HepG2 (cell line): ENCODE results near the gene TTC6. TPM values are rescaled to one million over a fixed set of nuclear protein-coding genes. Genes with fewer than 3 reads are reported as not detected.

Experiments
- ATAC-seq: fragments of 200-7000 bp; cut with Tn5 transposase; 3 replicates; pipeline ENCODE4 v1.9.1; 2020; ENCODE audit warnings: mild to moderate bottlenecking, moderate library complexity
- BruUV-seq: library from RNA; stranded (reverse); fragments of 400-500 nt; replicated peaks from 2 replicates; lab custom pipeline; 2021; lab: Mats Ljungman, UMichigan
- CTCF ChIA-PET: fragments of 300-600 bp; formaldehyde crosslinking; extraction: SDS; loops from one replicate; lab custom pipeline; 2021; ENCODE audit warnings: low total read pairs, inconsistent platforms, low intra/inter-chr PET ratio; lab: Yijun Ruan, JAX
- POLR2A ChIA-PET: fragments of 350-600 bp; sonication (Branson Sonifier 250); formaldehyde crosslinking; loops from one replicate; lab custom pipeline; 2020; ENCODE audit warnings: antibody characterized with exemption, inconsistent platforms; lab: Yijun Ruan, JAX
- DNase-seq: peaks from one replicate; pipeline ENCODE4 v3.0.0-alpha.2; 2015; ENCODE audit warnings: low spot score
- FAIRE-seq: peaks from 3 replicates; lab custom pipeline; 2011; peaks lifted over from hg19 to GRCh38; lab: Jason Lieb, UNC
- H2AFZ ChIP-seq: one replicate; pipeline ENCODE4 v1.6.1; 2011; ENCODE audit warnings: low read length, inconsistent platforms
- H3K27ac ChIP-seq: fragments of 300-600 bp; 3 replicates; pipeline ENCODE4 v1.8.0; 2011; ENCODE audit warnings: mixed run types, mild to moderate bottlenecking, mixed read lengths, low read length, inconsistent platforms; ENCODE audit not compliant: insufficient read depth; ENCODE audit errors: extremely low read length
- H3K27me3 ChIP-seq, 2 experiments: fragments of 200-600 bp in 1 of 2; 2 replicates in 1 of 2; 3 replicates in 1 of 2; pipeline versions ENCODE4 v1.6.0 to v1.8.0; 2011; ENCODE audit warnings: low read length in 2 of 2, mild to moderate bottlenecking in 2 of 2, moderate library complexity in 2 of 2, inconsistent platforms in 1 of 2; ENCODE audit not compliant: insufficient read depth in 2 of 2, control insufficient read depth in 1 of 2
- H3K36me3 ChIP-seq, 2 experiments: fragments of 200-600 bp in 1 of 2; replicated peaks in 1 of 2; 2 replicates in 1 of 2; 3 replicates in 1 of 2; pipeline versions ENCODE4 v1.5.1 to v1.8.0; 2011; ENCODE audit warnings: low read length in 2 of 2, inconsistent platforms in 1 of 2; ENCODE audit not compliant: insufficient read depth in 2 of 2, control insufficient read depth in 1 of 2
- H3K4me1 ChIP-seq: 2 replicates; pipeline ENCODE4 v1.5.1; 2012; ENCODE audit warnings: low read length, inconsistent platforms; ENCODE audit not compliant: insufficient read depth
- H3K4me2 ChIP-seq: 2 replicates; pipeline ENCODE4 v1.6.0; 2011; ENCODE audit warnings: low read depth, low read length, inconsistent platforms
- H3K4me3 ChIP-seq, 3 experiments: fragments of 200-600 bp in 1 of 3; sonication (generic), shearing (Covaris generic) in 1 of 3; replicated peaks in 1 of 3; 2 replicates each; pipeline ENCODE4 v1.5.1; 2011 to 2016; ENCODE audit warnings: low read length in 3 of 3, inconsistent platforms in 2 of 3, low read depth in 2 of 3, mild to moderate bottlenecking in 2 of 3, control low read depth in 1 of 3, mixed read lengths in 1 of 3; ENCODE audit not compliant: insufficient read depth in 1 of 3
- H3K79me2 ChIP-seq: one replicate; pipeline ENCODE4 v1.6.1; 2011; ENCODE audit warnings: low read length, inconsistent platforms; ENCODE audit not compliant: insufficient read depth
- H3K9ac ChIP-seq: 2 replicates; pipeline ENCODE4 v1.6.0; 2011; ENCODE audit warnings: mild to moderate bottlenecking, low read depth, low read length, inconsistent platforms; ENCODE audit not compliant: insufficient read depth
- H3K9me3 ChIP-seq: 2 replicates; pipeline ENCODE4 v1.5.1; 2012; ENCODE audit warnings: mild to moderate bottlenecking, low read length
- H4K20me1 ChIP-seq: 2 replicates; pipeline ENCODE4 v1.6.0; 2011; ENCODE audit warnings: inconsistent platforms, mild to moderate bottlenecking, low read length, moderate library complexity; ENCODE audit not compliant: insufficient read depth
- AGO2 ChIP-seq: fragments of 200-400 bp; formaldehyde crosslinking; optimal IDR thresholded peaks from 2 replicates; pipeline ENCODE3; 2017; ENCODE audit warnings: mild to moderate bottlenecking, low read depth, low read length, moderate library complexity
- BHLHE40 ChIP-seq: IDR thresholded peaks from 2 replicates; pipeline ENCODE4 v1.6.1; 2011; ENCODE audit warnings: low read length, improper control_type of control experiment
- ETV5 ChIP-seq: IDR thresholded peaks from 2 replicates; pipeline ENCODE4 v1.6.1; 2018; ENCODE audit warnings: missing biosample characterization, missing genetic modification reagents, inconsistent platforms, borderline replicate concordance
- HDAC6 ChIP-seq: fragments of 200-600 bp; sonication (generic); IDR thresholded peaks from 2 replicates; pipeline ENCODE4 v1.7.0; 2017; ENCODE audit warnings: mild to moderate bottlenecking, antibody characterized with exemption, low read length, low read depth
- KLF13 ChIP-seq: sonication (generic); formaldehyde crosslinking; IDR thresholded peaks from 2 replicates; pipeline ENCODE4 v1.4.0; 2020; ENCODE audit warnings: mild to moderate bottlenecking, missing genetic modification reagents
- MIXL1 ChIP-seq: IDR thresholded peaks from 2 replicates; pipeline ENCODE4 v1.6.1; 2016
- NCOR1 ChIP-seq: fragments of 200-600 bp; sonication (generic); IDR thresholded peaks from 2 replicates; pipeline ENCODE4 v1.7.0; 2017; ENCODE audit warnings: antibody characterized with exemption, low read length, borderline replicate concordance
- PRDM15 ChIP-seq: sonication (generic); formaldehyde crosslinking; IDR thresholded peaks from 2 replicates; pipeline ENCODE4 v1.4.0; 2020; ENCODE audit warnings: missing genetic modification reagents
- RAD21 ChIP-seq: fragments of 450-650 bp; formaldehyde crosslinking; IDR thresholded peaks from 2 replicates; pipeline ENCODE4 v1.5.0; 2020; ENCODE audit warnings: mild to moderate bottlenecking
- SAP130 ChIP-seq: IDR thresholded peaks from 2 replicates; pipeline ENCODE4 v1.6.1; 2016; ENCODE audit warnings: low read depth
- SMAD3 ChIP-seq: sonication (generic); formaldehyde crosslinking; IDR thresholded peaks from 2 replicates; pipeline ENCODE4 v1.4.0; 2020; ENCODE audit warnings: missing genetic modification reagents
- THRA ChIP-seq: sonication (generic); formaldehyde crosslinking; IDR thresholded peaks from 2 replicates; pipeline ENCODE4 v1.4.0; 2020; ENCODE audit warnings: missing genetic modification reagents, borderline replicate concordance
- TOE1 ChIP-seq: sonication (generic); formaldehyde crosslinking; IDR thresholded peaks from 2 replicates; pipeline ENCODE4 v1.4.0; 2020; ENCODE audit warnings: mild to moderate bottlenecking, missing genetic modification reagents
- YY1 ChIP-seq: IDR thresholded peaks from 2 replicates; pipeline ENCODE4 v1.6.1; 2011; ENCODE audit warnings: low read length, low read depth, moderate library complexity, mild to moderate bottlenecking; ENCODE audit not compliant: insufficient read depth, insufficient replicate concordance
- ZFP36 ChIP-seq: fragments of 150-350 bp; IDR thresholded peaks from 2 replicates; pipeline ENCODE4 v1.6.1; 2018; ENCODE audit warnings: borderline replicate concordance, low read length, low read depth; ENCODE audit not compliant: partially characterized antibody
- ZNF362 ChIP-seq: sonication (generic); formaldehyde crosslinking; IDR thresholded peaks from 2 replicates; pipeline ENCODE4 v1.4.0; 2020; ENCODE audit warnings: missing genetic modification reagents, mild to moderate bottlenecking, borderline replicate concordance
- ZNF549 ChIP-seq: sonication (generic); formaldehyde crosslinking; IDR thresholded peaks from 2 replicates; pipeline ENCODE4 v1.5.0; 2020; ENCODE audit warnings: missing genetic modification reagents
- ZSCAN29 ChIP-seq: sonication (generic); formaldehyde crosslinking; conservative IDR thresholded peaks from 2 replicates; pipeline ENCODE4 v1.4.0; 2020; ENCODE audit warnings: mild to moderate bottlenecking, missing genetic modification reagents
- WGBS: methylation state at CpG from one replicate; pipeline ENCODE4 v1.1.6; 2017; ENCODE audit warnings: low lambda C conversion rate; 5-methylcytosine and 5-hydroxymethylcytosine counted together
- in situ Hi-C: cut with HindIII; loops from 2 replicates; pipeline ENCODE4 v1.10.0; 2017; ENCODE audit warnings: low pct_unique_long_range_greater_than_20kb; ENCODE audit not compliant: extremely low pct_ligation_motif_present
- intact Hi-C: fragments of 100-400 bp; cut with micrococcal nuclease; formaldehyde crosslinking; loops from one replicate; pipeline ENCODE4 v1.10.0; 2022; ENCODE audit not compliant: unreplicated experiment
- polyA plus RNA-seq, 8 experiments: library from polyadenylated mRNA; depleted of rRNA in 3 of 8; stranded (reverse) in 7 of 8; unstranded in 1 of 8; fragments of >200 nt; fragmentation: Illumina TruSeq in 4 of 8; extraction: Trizol in 4 of 8; gene quantifications; 2 replicates each; pipeline versions ENCODE4 v1.2.1 to v1.2.3, GENCODE V29; 2011 to 2016; ENCODE audit warnings: low read depth in 4 of 8, missing spikeins in 1 of 8, mixed read lengths in 1 of 8; ENCODE audit not compliant: insufficient read depth in 1 of 8
- total RNA-seq, 5 experiments: library from RNA; depleted of rRNA; stranded (reverse); fragments of >200 nt; fragmentation: Illumina TruSeq; extraction: Trizol; gene quantifications; 2 replicates each; pipeline ENCODE4 v1.2.3, GENCODE V29; 2016; ENCODE audit warnings: low read depth in 1 of 5

Gene TTC6
- total and polyA plus RNA-seq, 2 of the 13 experiments (the other 11 are each of a cell fraction or from before 2014, with no cell fraction given): 9.3 to 27.4 TPM

GRCh38 chr14:37589715-37590427, 5.6 kb upstream of the TTC6 start:
- Histone ChIP-seq H3K9me3 (no peaks in the 10 kb centered on the region), H3K79me2 (peaks cover 63% of the 10 kb centered on the region), H2AFZ (no peak overlapping the region), H3K27me3 (no peaks in the 10 kb centered on the region; a peak in 1 of 5 replicates), H3K36me3 (peaks cover 9 to 14% of the 10 kb centered on the region in 2 experiments), H3K9ac (peak overlapping the region; percentile 88), H3K4me3 (peak overlapping the region; percentile 64 to 91 (median 72); a peak in 5 of 6 replicates), H3K4me1 (peaks cover 61% of the 10 kb centered on the region), H3K27ac (peak overlapping the region; percentile 89), H3K4me2 (peak overlapping the region; percentile 84), H4K20me1 (no peaks in the 10 kb centered on the region)
- no peak for ATAC-seq
- DNase-seq: no peak
- POLR2A ChIA-PET: interaction anchor here (0.8 to 4.2 kb wide), 12 partner anchors 12 to 352 kb away, joined by 3 to 35 read pairs (median 13); no protein-coding TSS in a partner anchor
- FAIRE-seq: no peak
- intact Hi-C loops (loop anchor here (5.0 kb wide), 3 partner anchors 108 to 248 kb away; no protein-coding TSS in a partner anchor), in situ Hi-C loops (loop anchor here (5.0 kb wide), 1 partner anchor 338 kb away; no protein-coding TSS in a partner anchor)
- CTCF ChIA-PET: no interaction called here
- 46% methylated on average over 6 of the region's 6 CpGs for WGBS
- no TSS peak for BruUV-seq
- peak; percentile 27 for TF ChIP-seq AGO2
- peak; percentile 30 for TF ChIP-seq YY1
- TF ChIP-seq THRA (CRISPR knock-in tag): 0 out of 2 replicates have a peak, but pooled peaks have one; percentile 7
- TF ChIP-seq RAD21 (CRISPR knock-in tag): no peak
- TF ChIP-seq TOE1: 0 out of 2 replicates have a peak, but pooled peaks have one; percentile 33
- no peak for TF ChIP-seq KLF13 (CRISPR knock-in tag)
- peak; percentile 47; the same call in 1 of the 2 replicates for TF ChIP-seq PRDM15 (CRISPR knock-in tag)
- TF ChIP-seq ZNF549: peak; percentile 3; the same call in 1 of the 2 replicates
- peak; percentile 33; the same call in 1 of the 2 replicates for TF ChIP-seq NCOR1
- no peak; the same call in 1 of the 2 replicates for TF ChIP-seq SMAD3
- peak; percentile 44; the same call in 1 of the 2 replicates for TF ChIP-seq ZNF362 (CRISPR knock-in tag)
- 0 out of 2 replicates have a peak, but pooled peaks have one; percentile 18 for TF ChIP-seq ZSCAN29 (CRISPR knock-in tag)
- peak; percentile 5; the same call in 1 of the 2 replicates for TF ChIP-seq SAP130 (CRISPR knock-in tag)
- TF ChIP-seq MIXL1 (CRISPR knock-in tag): 0 out of 2 replicates have a peak, but pooled peaks have one; percentile 34
- TF ChIP-seq BHLHE40: no peak
- no peak for TF ChIP-seq ETV5 (CRISPR knock-in tag)
- TF ChIP-seq HDAC6: 0 out of 2 replicates have a peak, but pooled peaks have one; percentile 50
- TF ChIP-seq ZFP36: no peak
